ENCODE data around the gene SLC12A8.

SLC12A8 gene

GRCh38 chr3:125246237-125246636 is 33.7 kb upstream of the SLC12A8 start:
- no peak for DNase-seq
- H2BK12ac ChIP-seq (ENCODE audit: low read length in 2 of 2), result no peak overlapping the region
- no peak overlapping the region for H4K8ac ChIP-seq (ENCODE audit: low read length)
- no peak overlapping the region for H2AFZ ChIP-seq (ENCODE audit: low read depth, low read length)
- H2BK15ac ChIP-seq (ENCODE audit: low read depth, poor library complexity, severe bottlenecking), result no peak overlapping the region
- peaks cover 13% of the 10 kb centered on the region for H3K79me1 ChIP-seq (replicated peaks; ENCODE audit: low read length, poor library complexity, severe bottlenecking)
- H3K4me2 ChIP-seq (ENCODE audit: low read length, poor library complexity, severe bottlenecking), result no peak overlapping the region
- H3K27me3 ChIP-seq (ENCODE audit: control insufficient read depth in 1 of 2, insufficient read depth in 1 of 2, low read length in 2 of 2), result no peaks in the 10 kb centered on the region
- H3K4me3 ChIP-seq (ENCODE audit: insufficient read depth in 1 of 2, low read depth in 1 of 2, low read length in 2 of 2), result no peak overlapping the region
- no peak overlapping the region for H3K23ac ChIP-seq (ENCODE audit: low read length in 2 of 2)
- no peak overlapping the region for H3K27ac ChIP-seq (ENCODE audit: low read length, poor library complexity, severe bottlenecking)
- no peaks in the 10 kb centered on the region for H3K9me3 ChIP-seq (ENCODE audit: control insufficient read depth, low read length)
- no peak overlapping the region for H2BK120ac ChIP-seq (ENCODE audit: low read depth, low read length)
- H3K14ac ChIP-seq (ENCODE audit: low read length in 2 of 2), result no peak overlapping the region
- no CpG with 5 or more reads among the region's 1 CpG for WGBS
- H3K36me3 ChIP-seq (ENCODE audit: control insufficient read depth in 1 of 2, insufficient read depth in 2 of 2, low read depth in 1 of 2, low read length in 2 of 2), result peaks cover 3 to 14% of the 10 kb centered on the region in 2 experiments
- H4K91ac ChIP-seq (ENCODE audit: low read length), result no peak overlapping the region
- H2BK5ac ChIP-seq (ENCODE audit: low read depth, low read length, poor library complexity, severe bottlenecking), result no peak overlapping the region
- H3K4me1 ChIP-seq (ENCODE audit: control insufficient read depth, insufficient read depth, low read depth, low read length), result peaks cover 1% of the 10 kb centered on the region
- no peak overlapping the region for H2AK5ac ChIP-seq (ENCODE audit: low read length, severe bottlenecking)
- H3K18ac ChIP-seq (ENCODE audit: low read depth in 1 of 2, low read length in 2 of 2), result no peak overlapping the region
- no peak overlapping the region for H3K9ac ChIP-seq (ENCODE audit: low read length)
- H3K4ac ChIP-seq (ENCODE audit: low read depth in 1 of 2, low read length in 2 of 2), result no peak overlapping the region

GRCh38 chr3:125245521-125245920 is 33.0 kb upstream of the SLC12A8 start:
- H3K4me3 ChIP-seq (ENCODE audit: insufficient read depth in 1 of 2, low read depth in 1 of 2, low read length in 2 of 2), result no peak overlapping the region
- H3K4me2 ChIP-seq (ENCODE audit: low read length, poor library complexity, severe bottlenecking), result no peak overlapping the region
- peaks cover 1% of the 10 kb centered on the region for H3K4me1 ChIP-seq (ENCODE audit: control insufficient read depth, insufficient read depth, low read depth, low read length)
- H3K27me3 ChIP-seq (ENCODE audit: control insufficient read depth in 1 of 2, insufficient read depth in 1 of 2, low read length in 2 of 2), result no peaks in the 10 kb centered on the region
- H2BK15ac ChIP-seq (ENCODE audit: low read depth, poor library complexity, severe bottlenecking), result no peak overlapping the region
- H3K79me1 ChIP-seq (replicated peaks; ENCODE audit: low read length, poor library complexity, severe bottlenecking), result peaks cover 13% of the 10 kb centered on the region
- no peak overlapping the region for H2AK5ac ChIP-seq (ENCODE audit: low read length, severe bottlenecking)
- H3K4ac ChIP-seq (ENCODE audit: low read depth in 1 of 2, low read length in 2 of 2), result no peak overlapping the region
- H4K8ac ChIP-seq (ENCODE audit: low read length), result no peak overlapping the region
- H3K23ac ChIP-seq (ENCODE audit: low read length in 2 of 2), result no peak overlapping the region
- H3K27ac ChIP-seq (ENCODE audit: low read length, poor library complexity, severe bottlenecking), result no peak overlapping the region
- no peak overlapping the region for H3K14ac ChIP-seq (ENCODE audit: low read length in 2 of 2)
- no peak overlapping the region for H3K9ac ChIP-seq (ENCODE audit: low read length)
- H2AFZ ChIP-seq (ENCODE audit: low read depth, low read length), result no peak overlapping the region
- no peak overlapping the region for H3K18ac ChIP-seq (ENCODE audit: low read depth in 1 of 2, low read length in 2 of 2)
- no peak for DNase-seq
- H2BK12ac ChIP-seq (ENCODE audit: low read length in 2 of 2), result no peak overlapping the region
- no peak overlapping the region for H4K91ac ChIP-seq (ENCODE audit: low read length)
- peaks cover 3 to 12% of the 10 kb centered on the region in 2 experiments for H3K36me3 ChIP-seq (ENCODE audit: control insufficient read depth in 1 of 2, insufficient read depth in 2 of 2, low read depth in 1 of 2, low read length in 2 of 2)
- no peak overlapping the region for H2BK120ac ChIP-seq (ENCODE audit: low read depth, low read length)
- no peak overlapping the region for H2BK5ac ChIP-seq (ENCODE audit: low read depth, low read length, poor library complexity, severe bottlenecking)
- H3K9me3 ChIP-seq (ENCODE audit: control insufficient read depth, low read length), result no peaks in the 10 kb centered on the region

DNA sequence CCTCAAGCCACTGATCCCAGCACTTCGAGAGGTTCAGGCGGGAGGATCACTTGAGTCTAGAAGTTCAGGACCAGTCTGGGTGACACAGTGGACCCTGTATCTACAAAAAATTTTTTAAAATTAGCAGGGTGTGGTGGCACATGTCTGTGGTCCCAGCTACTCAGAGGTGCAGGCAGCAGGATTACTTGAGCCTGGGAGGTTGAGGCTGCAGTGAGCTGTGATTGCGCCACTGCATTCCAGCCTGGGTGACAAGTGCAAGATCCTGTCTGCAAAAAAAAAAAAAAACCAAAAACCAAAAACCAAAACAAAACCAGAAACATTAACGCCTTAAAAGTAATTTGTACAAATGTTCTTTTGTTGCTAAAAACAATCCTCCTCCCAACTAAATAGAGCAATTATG is 27.9 kb upstream of the SLC12A8 start:
- H2BK15ac ChIP-seq (ENCODE audit: low read depth, poor library complexity, severe bottlenecking), result no peak overlapping the region

DNA sequence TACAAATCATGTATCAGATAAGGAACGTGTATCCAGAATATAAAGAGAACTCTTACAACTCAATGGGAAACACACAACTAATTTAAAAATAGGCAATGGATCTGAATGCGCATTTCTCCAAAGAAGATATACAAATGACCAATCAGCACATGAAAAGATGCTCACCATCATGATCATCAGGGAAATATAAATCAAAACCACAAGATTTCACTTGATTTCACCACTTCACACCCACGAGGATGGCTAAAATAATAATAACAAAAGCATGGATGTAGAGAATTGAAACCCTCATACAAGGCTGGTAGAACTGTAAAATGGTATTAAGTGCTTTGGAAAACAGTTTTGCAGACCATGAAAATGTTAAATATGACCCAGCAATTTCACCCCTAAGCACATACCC is 26.7 kb upstream of the SLC12A8 start:
- H4K8ac ChIP-seq (ENCODE audit: low read length), result no peak overlapping the region
- no peaks in the 10 kb centered on the region for H3K27me3 ChIP-seq (ENCODE audit: control insufficient read depth in 1 of 2, insufficient read depth in 1 of 2, low read length in 2 of 2)
- H3K4me1 ChIP-seq (ENCODE audit: control insufficient read depth, insufficient read depth, low read depth, low read length), result peaks cover 3% of the 10 kb centered on the region
- H3K79me1 ChIP-seq (replicated peaks; ENCODE audit: low read length, poor library complexity, severe bottlenecking), result peaks cover 13% of the 10 kb centered on the region
- no peak overlapping the region for H3K27ac ChIP-seq (ENCODE audit: low read length, poor library complexity, severe bottlenecking)
- no peak overlapping the region for H2BK12ac ChIP-seq (ENCODE audit: low read length in 2 of 2)
- DNase-seq, result no peak
- no peak overlapping the region for H3K23ac ChIP-seq (ENCODE audit: low read length in 2 of 2)
- H3K9me3 ChIP-seq (ENCODE audit: control insufficient read depth, low read length), result no peaks in the 10 kb centered on the region
- no peak overlapping the region for H2AK5ac ChIP-seq (ENCODE audit: low read length, severe bottlenecking)
- no peak overlapping the region for H2BK5ac ChIP-seq (ENCODE audit: low read depth, low read length, poor library complexity, severe bottlenecking)
- H2BK120ac ChIP-seq (ENCODE audit: low read depth, low read length), result no peak overlapping the region
- H3K4me3 ChIP-seq (ENCODE audit: insufficient read depth in 1 of 2, low read depth in 1 of 2, low read length in 2 of 2), result no peak overlapping the region
- no peak overlapping the region for H3K9ac ChIP-seq (ENCODE audit: low read length)
- H3K14ac ChIP-seq (ENCODE audit: low read length in 2 of 2), result no peak overlapping the region
- H4K91ac ChIP-seq (ENCODE audit: low read length), result no peak overlapping the region
- no peak overlapping the region for H3K4me2 ChIP-seq (ENCODE audit: low read length, poor library complexity, severe bottlenecking)
- no peak overlapping the region for H3K18ac ChIP-seq (ENCODE audit: low read depth in 1 of 2, low read length in 2 of 2)
- WGBS, result 96% methylated on average over 2 of the region's 3 CpGs
- no peak overlapping the region for H2BK15ac ChIP-seq (ENCODE audit: low read depth, poor library complexity, severe bottlenecking)
- no peak overlapping the region for H3K4ac ChIP-seq (ENCODE audit: low read depth in 1 of 2, low read length in 2 of 2)
- peaks cover 3 to 24% of the 10 kb centered on the region in 2 experiments for H3K36me3 ChIP-seq (ENCODE audit: control insufficient read depth in 1 of 2, insufficient read depth in 2 of 2, low read depth in 1 of 2, low read length in 2 of 2)
- H2AFZ ChIP-seq (ENCODE audit: low read depth, low read length), result no peak overlapping the region

More for the DNA sequence above, 27.9 kb upstream of the SLC12A8 start:
- no peak overlapping the region for H3K23ac ChIP-seq (ENCODE audit: low read length in 2 of 2)
- no peaks in the 10 kb centered on the region for H3K27me3 ChIP-seq (ENCODE audit: control insufficient read depth in 1 of 2, insufficient read depth in 1 of 2, low read length in 2 of 2)
- H2AK5ac ChIP-seq (ENCODE audit: low read length, severe bottlenecking), result no peak overlapping the region
- no peak overlapping the region for H2BK5ac ChIP-seq (ENCODE audit: low read depth, low read length, poor library complexity, severe bottlenecking)
- H3K79me1 ChIP-seq (replicated peaks; ENCODE audit: low read length, poor library complexity, severe bottlenecking), result peaks cover 16% of the 10 kb centered on the region
- no peak overlapping the region for H2BK120ac ChIP-seq (ENCODE audit: low read depth, low read length)
- H3K27ac ChIP-seq (ENCODE audit: low read length, poor library complexity, severe bottlenecking), result no peak overlapping the region
- H3K4me2 ChIP-seq (ENCODE audit: low read length, poor library complexity, severe bottlenecking), result no peak overlapping the region
- peaks cover 3 to 19% of the 10 kb centered on the region in 2 experiments for H3K36me3 ChIP-seq (ENCODE audit: control insufficient read depth in 1 of 2, insufficient read depth in 2 of 2, low read depth in 1 of 2, low read length in 2 of 2)
- DNase-seq, result peak; percentile 43
- no peaks in the 10 kb centered on the region for H3K9me3 ChIP-seq (ENCODE audit: control insufficient read depth, low read length)
- 46% methylated on average over 3 of the region's 4 CpGs for WGBS
- H3K4me1 ChIP-seq (ENCODE audit: control insufficient read depth, insufficient read depth, low read depth, low read length), result peaks cover 3% of the 10 kb centered on the region
- no peak overlapping the region for H4K91ac ChIP-seq (ENCODE audit: low read length)
- H3K4me3 ChIP-seq (ENCODE audit: insufficient read depth in 1 of 2, low read depth in 1 of 2, low read length in 2 of 2), result no peak overlapping the region
- H3K18ac ChIP-seq (ENCODE audit: low read depth in 1 of 2, low read length in 2 of 2), result no peak overlapping the region
- H3K9ac ChIP-seq (ENCODE audit: low read length), result no peak overlapping the region
- no peak overlapping the region for H3K14ac ChIP-seq (ENCODE audit: low read length in 2 of 2)
- no peak overlapping the region for H3K4ac ChIP-seq (ENCODE audit: low read depth in 1 of 2, low read length in 2 of 2)
- no peak overlapping the region for H2BK12ac ChIP-seq (ENCODE audit: low read length in 2 of 2)
- no peak overlapping the region for H2AFZ ChIP-seq (ENCODE audit: low read depth, low read length)
- no peak overlapping the region for H4K8ac ChIP-seq (ENCODE audit: low read length)

Data from mesenchymal stem cell (in vitro differentiated cells and primary cell).